Activated naive CD4-positive, alpha-beta T cell treated with anti-CD3 and anti-CD28 coated beads, Interleukin-2, amount 10 ng/mL, durations not matched to agents 7 days and 5 days (primary cell): ENCODE results near the gene E2F3.
"Not testable (repeated sequence)": the region's sequence is repeated elsewhere in the genome, so short reads cannot be mapped to it uniquely, and the experiment has no call there.

Source experiments
- CTCF ChIA-PET: fragments of 350-600 bp; sonication (Branson Sonifier 250); formaldehyde crosslinking; loops from one replicate; lab custom pipeline; 2021; ENCODE audit warnings: antibody characterized with exemption; lab: Charles Lee
- DNase-seq: peaks from one replicate; pipeline ENCODE4 v3.0.0-alpha.2; 2020
- H3K27ac Mint-ChIP-seq: one replicate; pipeline ENCODE4 v1.8.0; 2021; ENCODE audit warnings: mild to moderate bottlenecking, moderate library complexity, mixed read lengths
- H3K27me3 Mint-ChIP-seq: one replicate; pipeline ENCODE4 v1.8.0; 2021; ENCODE audit warnings: mild to moderate bottlenecking, mixed read lengths
- H3K36me3 Mint-ChIP-seq: one replicate; pipeline ENCODE4 v1.8.0; 2021; ENCODE audit warnings: mixed read lengths
- H3K4me1 Mint-ChIP-seq: one replicate; pipeline ENCODE4 v1.8.0; 2021; ENCODE audit warnings: mixed read lengths
- H3K4me3 Mint-ChIP-seq: one replicate; pipeline ENCODE4 v1.8.0; 2021; ENCODE audit warnings: mild to moderate bottlenecking, moderate library complexity, mixed read lengths
- H3K9me3 Mint-ChIP-seq: one replicate; pipeline ENCODE4 v1.8.0; 2021; ENCODE audit warnings: mixed read lengths

The E2F3 gene

GRCh38 chr6:20477485-20477884 lies 75.8 kb downstream of the E2F3 start:
- CTCF ChIA-PET: no interaction called here
- Mint-ChIP-seq H3K27ac (no peak overlapping the region), H3K4me3 (no peak overlapping the region), H3K4me1 (peaks cover 3% of the 10 kb centered on the region), H3K36me3 (peaks cover 27% of the 10 kb centered on the region), H3K27me3 (no peaks in the 10 kb centered on the region), H3K9me3 (no peaks in the 10 kb centered on the region)
- DNase-seq: no peak

GRCh38 chr6:20479060-20479459 lies 77.4 kb downstream of the E2F3 start:
- DNase-seq: no peak
- Mint-ChIP-seq H3K4me1 (no peaks in the 10 kb centered on the region), H3K36me3 (peaks cover 39% of the 10 kb centered on the region), H3K9me3 (no peaks in the 10 kb centered on the region), H3K27me3 (no peaks in the 10 kb centered on the region), H3K4me3 (no peak overlapping the region), H3K27ac (no peak overlapping the region)
- CTCF ChIA-PET: no interaction called here

GRCh38 chr6:20479526-20479925 lies 77.8 kb downstream of the E2F3 start:
- H3K9me3 Mint-ChIP-seq: no peaks in the 10 kb centered on the region
- H3K36me3 Mint-ChIP-seq: peaks cover 43% of the 10 kb centered on the region
- no peak for DNase-seq
- no peak overlapping the region for H3K27ac Mint-ChIP-seq
- no peaks in the 10 kb centered on the region for H3K4me1 Mint-ChIP-seq
- no peak overlapping the region for H3K4me3 Mint-ChIP-seq
- CTCF ChIA-PET: no interaction called here
- no peaks in the 10 kb centered on the region for H3K27me3 Mint-ChIP-seq

- H3K27me3 Mint-ChIP-seq: no peaks in the 10 kb centered on the region
- H3K27ac Mint-ChIP-seq: no peak overlapping the region
- H3K36me3 Mint-ChIP-seq: peaks cover 52% of the 10 kb centered on the region
- no peak overlapping the region for H3K4me3 Mint-ChIP-seq
- no peaks in the 10 kb centered on the region for H3K4me1 Mint-ChIP-seq
- CTCF ChIA-PET: no interaction called here
- DNase-seq: no peak
- no peaks in the 10 kb centered on the region for H3K9me3 Mint-ChIP-seq
These were observed 79.6 kb downstream of the E2F3 start for GRCh38 chr6:20481281-20481680.

- DNase-seq: no peak
- H3K4me3 Mint-ChIP-seq: no peak overlapping the region
- H3K9me3 Mint-ChIP-seq: no peaks in the 10 kb centered on the region
- no peak overlapping the region for H3K27ac Mint-ChIP-seq
- peaks cover 76% of the 10 kb centered on the region for H3K36me3 Mint-ChIP-seq
- H3K27me3 Mint-ChIP-seq: no peaks in the 10 kb centered on the region
- no peaks in the 10 kb centered on the region for H3K4me1 Mint-ChIP-seq
- CTCF ChIA-PET: no interaction called here
These were observed 82.3 kb downstream of the E2F3 start for GRCh38 chr6:20483887-20484497.

GRCh38 chr6:20486641-20487040 lies 85.0 kb downstream of the E2F3 start:
- Mint-ChIP-seq H3K36me3 (peaks cover 77% of the 10 kb centered on the region), H3K4me3 (no peak overlapping the region), H3K27ac (no peak overlapping the region), H3K9me3 (no peaks in the 10 kb centered on the region), H3K4me1 (no peaks in the 10 kb centered on the region), H3K27me3 (no peaks in the 10 kb centered on the region)
- DNase-seq: no peak
- CTCF ChIA-PET: no interaction called here

- Mint-ChIP-seq H3K36me3 (peaks cover 74% of the 10 kb centered on the region), H3K4me3 (no peak overlapping the region), H3K9me3 (no peaks in the 10 kb centered on the region), H3K4me1 (no peaks in the 10 kb centered on the region), H3K27me3 (no peaks in the 10 kb centered on the region), H3K27ac (no peak overlapping the region)
- DNase-seq: no peak
- CTCF ChIA-PET: no interaction called here
These were observed 86.1 kb downstream of the E2F3 start for GRCh38 chr6:20487669-20488375.

GRCh38 chr6:20490591-20490990 lies 88.9 kb downstream of the E2F3 start:
- H3K27ac Mint-ChIP-seq: no peak overlapping the region
- H3K36me3 Mint-ChIP-seq: peaks cover 56% of the 10 kb centered on the region
- no peaks in the 10 kb centered on the region for H3K4me1 Mint-ChIP-seq
- no peaks in the 10 kb centered on the region for H3K9me3 Mint-ChIP-seq
- no peaks in the 10 kb centered on the region for H3K27me3 Mint-ChIP-seq
- CTCF ChIA-PET: no interaction called here
- no peak for DNase-seq
- no peak overlapping the region for H3K4me3 Mint-ChIP-seq

- no peak overlapping the region for H3K4me3 Mint-ChIP-seq
- no peaks in the 10 kb centered on the region for H3K9me3 Mint-ChIP-seq
- DNase-seq: no peak
- no peaks in the 10 kb centered on the region for H3K4me1 Mint-ChIP-seq
- CTCF ChIA-PET: no interaction called here
- H3K27ac Mint-ChIP-seq: no peak overlapping the region
- H3K36me3 Mint-ChIP-seq: peaks cover 47% of the 10 kb centered on the region
- H3K27me3 Mint-ChIP-seq: no peaks in the 10 kb centered on the region
These were observed 90.4 kb downstream of the E2F3 start for GRCh38 chr6:20492099-20492498.

- CTCF ChIA-PET: no interaction called here
- H3K9me3 Mint-ChIP-seq: no peaks in the 10 kb centered on the region
- no peak overlapping the region for H3K4me3 Mint-ChIP-seq
- peaks cover 6% of the 10 kb centered on the region for H3K36me3 Mint-ChIP-seq
- no peak overlapping the region for H3K27ac Mint-ChIP-seq
- no peaks in the 10 kb centered on the region for H3K27me3 Mint-ChIP-seq
- H3K4me1 Mint-ChIP-seq: no peaks in the 10 kb centered on the region
- DNase-seq: no peak
These were observed 95.7 kb downstream of the E2F3 start for GRCh38 chr6:20497216-20498040.

GRCh38 chr6:20498041-20498385 lies 96.3 kb downstream of the E2F3 start:
- Mint-ChIP-seq H3K27me3 (no peaks in the 10 kb centered on the region), H3K36me3 (peaks cover 5% of the 10 kb centered on the region), H3K4me3 (no peak overlapping the region), H3K27ac (no peak overlapping the region), H3K4me1 (no peaks in the 10 kb centered on the region), H3K9me3 (no peaks in the 10 kb centered on the region)
- no peak for DNase-seq
- CTCF ChIA-PET: no interaction called here

GRCh38 chr6:20509212-20509611 lies 107.5 kb downstream of the E2F3 start:
- H3K4me1 Mint-ChIP-seq: no peaks in the 10 kb centered on the region
- CTCF ChIA-PET: no interaction called here
- no peak overlapping the region for H3K4me3 Mint-ChIP-seq
- no peaks in the 10 kb centered on the region for H3K36me3 Mint-ChIP-seq
- no peaks in the 10 kb centered on the region for H3K9me3 Mint-ChIP-seq
- no peak overlapping the region for H3K27ac Mint-ChIP-seq
- no peak for DNase-seq
- H3K27me3 Mint-ChIP-seq: peaks cover 32% of the 10 kb centered on the region

GRCh38 chr6:20511852-20512251 lies 110.2 kb downstream of the E2F3 start:
- Mint-ChIP-seq H3K4me1 (no peaks in the 10 kb centered on the region), H3K36me3 (no peaks in the 10 kb centered on the region), H3K27me3 (peaks cover 24% of the 10 kb centered on the region), H3K4me3 (no peak overlapping the region), H3K9me3 (no peaks in the 10 kb centered on the region), H3K27ac (no peak overlapping the region)
- CTCF ChIA-PET: no interaction called here
- DNase-seq: no peak

- H3K27ac Mint-ChIP-seq, H3K27me3 Mint-ChIP-seq, DNase-seq, H3K36me3 Mint-ChIP-seq, H3K4me3 Mint-ChIP-seq, CTCF ChIA-PET, H3K9me3 Mint-ChIP-seq: not testable (repeated sequence)
- H3K4me1 Mint-ChIP-seq: peaks cover 19% of the 10 kb centered on the region
These were observed 123.5 kb downstream of the E2F3 start for GRCh38 chr6:20525208-20525607.

- Mint-ChIP-seq H3K4me1 (peaks cover 30% of the 10 kb centered on the region), H3K27ac (peak overlapping the region; percentile 75)
- not testable (repeated sequence) for DNase-seq, H3K9me3 Mint-ChIP-seq, H3K27me3 Mint-ChIP-seq, H3K36me3 Mint-ChIP-seq, H3K4me3 Mint-ChIP-seq
- CTCF ChIA-PET: interaction anchor here (0.6 to 3.5 kb wide), 11 partner anchors 22 to 436 kb away, joined by 3 to 32 read pairs (median 7); no protein-coding TSS in a partner anchor
These were observed 127.4 kb downstream of the E2F3 start for GRCh38 chr6:20529086-20529448.
